H1 (cell line): ENCODE results near the gene FNDC11. TPM values are rescaled to one million over a fixed set of nuclear protein-coding genes. Genes with fewer than 3 reads are reported as not detected.

Experiments used
- CTCF ChIA-PET: fragments of 300-600 bp; sonication (Branson Sonifier 250); formaldehyde crosslinking; loops from one replicate; lab custom pipeline; 2021; ENCODE audit not compliant: partially characterized antibody; lab: Charles Lee
- POLR2A ChIA-PET: fragments of 300-600 bp; sonication (Branson Sonifier 250); formaldehyde crosslinking; loops from one replicate; lab custom pipeline; 2021; ENCODE audit warnings: inconsistent platforms; ENCODE audit not compliant: partially characterized antibody; lab: Charles Lee
- DNase-seq, 2 experiments: peaks; one replicate each; pipeline versions ENCODE4 v3.0.0 to v3.0.0-alpha.2; 2010 to 2022; ENCODE audit warnings: low spot score in 2 of 2, low read depth in 1 of 2, mixed read lengths in 1 of 2
- FAIRE-seq: peaks from 2 replicates; lab custom pipeline; 2011; peaks lifted over from hg19 to GRCh38; lab: Jason Lieb, UNC
- H2AFZ ChIP-seq: 2 replicates; pipeline ENCODE4 v1.8.1; 2012; ENCODE audit warnings: low read length, inconsistent platforms
- H2AK5ac ChIP-seq: 2 replicates; pipeline ENCODE4 v1.6.1; 2013; ENCODE audit warnings: low read depth, low read length
- H2BK120ac ChIP-seq: replicated peaks from 2 replicates; pipeline ENCODE3; 2013; ENCODE audit warnings: low read depth, low read length, inconsistent platforms
- H2BK12ac ChIP-seq: 2 replicates; pipeline ENCODE4 v1.6.1; 2013; ENCODE audit warnings: low read depth, low read length
- H2BK15ac ChIP-seq: 2 replicates; pipeline ENCODE4 v1.6.1; 2013; ENCODE audit warnings: low read length
- H2BK20ac ChIP-seq: 2 replicates; pipeline ENCODE4 v1.6.1; 2013; ENCODE audit warnings: low read length
- H2BK5ac ChIP-seq: 2 replicates; pipeline ENCODE4 v1.6.1; 2013; ENCODE audit warnings: low read depth, low read length
- H3K14ac ChIP-seq: 2 replicates; pipeline ENCODE4 v1.6.1; 2013; ENCODE audit warnings: inconsistent platforms; ENCODE audit not compliant: insufficient read length
- H3K18ac ChIP-seq: 2 replicates; pipeline ENCODE4 v1.6.1; 2013; ENCODE audit warnings: low read length; ENCODE audit errors: extremely low read depth
- H3K23ac ChIP-seq: 2 replicates; pipeline ENCODE4 v1.6.1; 2013; ENCODE audit warnings: inconsistent platforms; ENCODE audit not compliant: insufficient read length
- H3K23me2 ChIP-seq: 2 replicates; pipeline ENCODE4 v1.6.1; 2013; ENCODE audit warnings: low read depth, low read length
- H3K27ac ChIP-seq: 2 replicates; pipeline ENCODE4 v1.6.1; 2011; ENCODE audit warnings: low read depth, low read length, inconsistent platforms
- H3K27me3 ChIP-seq, 4 experiments: replicated peaks in 1 of 4; 1 replicate in 1 of 4; 2 replicates in 3 of 4; pipeline versions ENCODE4 v1.6.1 to v1.8.1; 2011 to 2013; ENCODE audit warnings: low read length in 3 of 4, mild to moderate bottlenecking in 3 of 4, inconsistent platforms in 2 of 4, mixed read lengths in 2 of 4, moderate library complexity in 1 of 4; ENCODE audit not compliant: control insufficient read depth in 3 of 4, insufficient read depth in 3 of 4; ENCODE audit errors: extremely low read depth in 1 of 4
- H3K36me3 ChIP-seq, 4 experiments: 2 replicates each; pipeline versions ENCODE4 v1.6.1 to v1.8.1; 2011 to 2013; ENCODE audit warnings: mild to moderate bottlenecking in 4 of 4, low read length in 3 of 4, moderate library complexity in 2 of 4, control low read depth in 1 of 4, inconsistent platforms in 1 of 4; ENCODE audit not compliant: insufficient read depth in 4 of 4, control insufficient read depth in 2 of 4
- H3K4ac ChIP-seq: replicated peaks from 2 replicates; pipeline ENCODE3; 2013; ENCODE audit warnings: low read length, low read depth, mixed read lengths, inconsistent platforms; ENCODE audit not compliant: insufficient read length
- H3K4me1 ChIP-seq, 4 experiments: replicated peaks in 1 of 4; 1 replicate in 1 of 4; 2 replicates in 3 of 4; pipeline versions ENCODE4 v1.6.1 to v1.8.1; 2011 to 2013; ENCODE audit warnings: low read length in 3 of 4, inconsistent platforms in 2 of 4, mixed read lengths in 1 of 4; ENCODE audit not compliant: insufficient read depth in 4 of 4, control insufficient read depth in 3 of 4
- H3K4me2 ChIP-seq, 2 experiments: 2 replicates each; pipeline versions ENCODE4 v1.6.1 to v1.8.1; 2011 to 2013; ENCODE audit warnings: low read depth in 2 of 2, low read length in 2 of 2, control low read depth in 1 of 2, inconsistent platforms in 1 of 2, mild to moderate bottlenecking in 1 of 2; ENCODE audit not compliant: insufficient read depth in 1 of 2
- H3K4me3 ChIP-seq, 4 experiments: fragments of 200-600, 300-600 bp in 1 of 4; sonication (generic), shearing (Covaris generic), sonication (Bioruptor Twin) in 1 of 4; 2 replicates each; pipeline versions ENCODE4 v1.5.1 to v1.8.1; 2011 to 2016; ENCODE audit warnings: low read length in 4 of 4, low read depth in 3 of 4, control low read depth in 2 of 4, inconsistent platforms in 2 of 4, mild to moderate bottlenecking in 2 of 4, mixed read lengths in 1 of 4, moderate library complexity in 1 of 4; ENCODE audit not compliant: insufficient read depth in 2 of 4; ENCODE audit errors: extremely low read depth in 1 of 4
- H3K56ac ChIP-seq: replicated peaks from 2 replicates; pipeline ENCODE3; 2013; ENCODE audit warnings: low read depth, mild to moderate bottlenecking, mixed read lengths, low read length, inconsistent platforms; ENCODE audit not compliant: insufficient read length
- H3K79me1 ChIP-seq: 2 replicates; pipeline ENCODE4 v1.6.1; 2013; ENCODE audit warnings: low read depth, low read length, control low read depth
- H3K79me2 ChIP-seq, 2 experiments: 2 replicates each; pipeline versions ENCODE4 v1.6.1 to v1.8.1; 2012 to 2013; ENCODE audit warnings: low read length in 2 of 2, mild to moderate bottlenecking in 2 of 2, inconsistent platforms in 1 of 2; ENCODE audit not compliant: insufficient read depth in 2 of 2, control insufficient read depth in 1 of 2
- H3K9ac ChIP-seq, 4 experiments: replicated peaks in 1 of 4; 1 replicate in 1 of 4; 2 replicates in 3 of 4; pipeline versions ENCODE4 v1.6.1 to v1.8.1; 2011 to 2013; ENCODE audit warnings: low read depth in 3 of 4, low read length in 3 of 4, control low read depth in 2 of 4, mild to moderate bottlenecking in 2 of 4, moderate library complexity in 2 of 4, inconsistent platforms in 1 of 4; ENCODE audit errors: extremely low read depth in 1 of 4
- H3K9me3 ChIP-seq, 2 experiments: 2 replicates each; pipeline versions ENCODE4 v1.6.1 to v1.8.1; 2012 to 2013; ENCODE audit warnings: mild to moderate bottlenecking in 2 of 2, moderate library complexity in 2 of 2, control low read depth in 1 of 2, inconsistent platforms in 1 of 2, low read depth in 1 of 2, low read length in 1 of 2, mixed read lengths in 1 of 2; ENCODE audit not compliant: insufficient read depth in 2 of 2
- H4K20me1 ChIP-seq, 2 experiments: replicated peaks in 1 of 2; 2 replicates each; pipeline versions ENCODE3 to v1.8.1; 2011 to 2013; ENCODE audit warnings: inconsistent platforms in 2 of 2, low read length in 2 of 2, mild to moderate bottlenecking in 1 of 2; ENCODE audit not compliant: insufficient read depth in 2 of 2, control insufficient read depth in 1 of 2
- H4K5ac ChIP-seq: 2 replicates; pipeline ENCODE4 v1.6.1; 2013; ENCODE audit warnings: low read length, low read depth, mixed read lengths, inconsistent platforms; ENCODE audit not compliant: insufficient read length
- H4K8ac ChIP-seq: 2 replicates; pipeline ENCODE4 v1.8.0; 2013; ENCODE audit warnings: mild to moderate bottlenecking, moderate library complexity, low read length, inconsistent platforms; ENCODE audit not compliant: insufficient read depth; ENCODE audit errors: extremely low read depth
- H4K91ac ChIP-seq: replicated peaks from 2 replicates; pipeline ENCODE3; 2013; ENCODE audit warnings: low read length, mixed read lengths, inconsistent platforms; ENCODE audit not compliant: insufficient read length
- CBX8 ChIP-seq: fragments of 300-800, 300-1000 bp; sonication (generic); IDR thresholded peaks from 2 replicates; pipeline ENCODE4 v1.7.1; 2016; ENCODE audit warnings: low read depth, low read length, borderline replicate concordance
- E2F6 ChIP-seq: IDR thresholded peaks from 2 replicates; pipeline ENCODE4 v1.6.1; 2012; ENCODE audit warnings: inconsistent platforms
- GTF2F1 ChIP-seq: IDR thresholded peaks from 2 replicates; pipeline ENCODE4 v1.6.1; 2012; ENCODE audit warnings: low read depth, low read length, improper control_type of control experiment, borderline replicate concordance
- POLR2AphosphoS5 ChIP-seq: IDR thresholded peaks from 2 replicates; pipeline ENCODE4 v1.6.1; 2011; ENCODE audit warnings: low read depth, low read length
- RAD21 ChIP-seq, 2 experiments: IDR thresholded peaks in 1 of 2; conservative IDR thresholded peaks in 1 of 2; 2 replicates each; pipeline ENCODE4 v1.6.1; 2011; ENCODE audit warnings: low read depth in 2 of 2, low read length in 2 of 2, improper control_type of control experiment in 1 of 2, inconsistent platforms in 1 of 2, mild to moderate bottlenecking in 1 of 2, moderate library complexity in 1 of 2
- RBBP5 ChIP-seq: IDR thresholded peaks from 2 replicates; pipeline ENCODE4 v1.7.1; 2012; ENCODE audit warnings: low read depth, mild to moderate bottlenecking, inconsistent platforms, low read length, moderate library complexity, borderline replicate concordance
- SAP30 ChIP-seq: fragments of 300-600 bp; sonication (generic); IDR thresholded peaks from 2 replicates; pipeline ENCODE4 v1.7.1; 2012; ENCODE audit warnings: low read length, moderate library complexity, mild to moderate bottlenecking, inconsistent platforms; ENCODE audit not compliant: insufficient read depth, insufficient replicate concordance
- TEAD4 ChIP-seq: IDR thresholded peaks from 2 replicates; pipeline ENCODE4 v1.6.1; 2012; ENCODE audit warnings: low read depth, low read length, inconsistent platforms, mixed read lengths
- ZNF274 ChIP-seq: IDR thresholded peaks from 2 replicates; pipeline ENCODE4 v1.7.0; 2012; ENCODE audit warnings: low read length, borderline replicate concordance; ENCODE audit errors: extremely low read depth
- WGBS, 2 experiments: shearing (Covaris generic) in 1 of 2; methylation state at CpG; one replicate each; pipeline versions ENCODE4 v1.1.6 to v1.1.7; 2013 to 2015; ENCODE audit warnings: low lambda C conversion rate in 2 of 2, mixed read lengths in 2 of 2, inconsistent platforms in 1 of 2, low coverage in 1 of 2, missing lambda C conversion rate in 1 of 2; ENCODE audit not compliant: insufficient replicate concordance in 2 of 2, insufficient coverage in 1 of 2, insufficient read length in 1 of 2; ENCODE audit errors: extremely low coverage in 1 of 2, missing lambda C conversion rate in 1 of 2; 5-methylcytosine and 5-hydroxymethylcytosine counted together
- polyA plus RNA-seq, 7 experiments: library from polyadenylated mRNA; depleted of rRNA in 3 of 7; stranded (reverse) in 5 of 7; unstranded in 2 of 7; fragments of >200 nt in 5 of 7; fragments of 200-250 nt in 2 of 7; gene quantifications; 1 replicate in 5 of 7; 2 replicates in 1 of 7; 4 replicates in 1 of 7; pipeline versions ENCODE4 v1.2.1 to v1.2.3, GENCODE V29; 2011 to 2013; ENCODE audit warnings: missing spikeins in 2 of 7, mixed read lengths in 2 of 7
- total RNA-seq: library from RNA; stranded (reverse); fragmentation: NEBNext Ultra II Directional; extraction: Animal tissue kit (Norgen Biotek cat#: 25700); gene quantifications from 2 replicates; pipeline ENCODE4 v1.2.1, GENCODE V29; 2021

FNDC11 gene
- total and polyA plus RNA-seq, 2 of the 8 experiments (the other 6 are each of a cell fraction or from before 2014, with no cell fraction given), result 2.6 to 8.8 TPM

GRCh38 chr20:63555661-63556381 lies 1.9 kb downstream of the FNDC11 start:
- Histone ChIP-seq H3K23me2 (peaks cover 4% of the 10 kb centered on the region; the same call in 1 of the 2 replicates), H3K4me3 (no peak overlapping the region), H3K4me2 (no peak overlapping the region), H4K8ac (peak overlapping the region; percentile 51), H3K4me1 (peaks cover 0 to 19% (median 14%) of the 10 kb centered on the region in 4 experiments; a peak in 6 of 7 replicates), H3K27ac (no peak overlapping the region), H3K23ac (no peak overlapping the region), H3K56ac (no peak overlapping the region), H3K18ac (no peak overlapping the region), H3K9ac (no peak overlapping the region), H3K9me3 (no peaks in the 10 kb centered on the region), H3K27me3 (no peaks in the 10 kb centered on the region; a peak in 1 of 7 replicates), H2BK15ac (no peak overlapping the region), H4K5ac (no peak overlapping the region), H2AK5ac (no peak overlapping the region), H3K79me2 (no peaks in the 10 kb centered on the region), H2BK12ac (no peak overlapping the region), H2AFZ (no peak overlapping the region), H2BK20ac (no peak overlapping the region), H3K4ac (no peak overlapping the region), H4K20me1 (peaks cover 0 to 1% of the 10 kb centered on the region in 2 experiments), H4K91ac (no peak overlapping the region), H2BK120ac (no peak overlapping the region), H2BK5ac (no peak overlapping the region), H3K79me1 (no peaks in the 10 kb centered on the region), H3K14ac (no peak overlapping the region), H3K36me3 (no peaks in the 10 kb centered on the region)
- no peak for DNase-seq
- WGBS, 2 experiments, result 96% methylated on average over 45 of the region's 45 CpGs; no CpG with 5 or more reads in 1 of the 2 experiments
- TF ChIP-seq GTF2F1, result no peak
- TF ChIP-seq RAD21 (IDR thresholded peaks at IDR 0.05 in 1 of 2, conservative IDR thresholded peaks at IDR 0.05 in 1 of 2; ENCODE audit: low read depth in 2 of 2, low read length in 2 of 2), result no peak
- TF ChIP-seq ZNF274, result no peak
- no peak for TF ChIP-seq CBX8
- TF ChIP-seq E2F6, result no peak
- no peak for TF ChIP-seq SAP30
- TF ChIP-seq TEAD4, result no peak
- no peak for TF ChIP-seq POLR2AphosphoS5
- TF ChIP-seq RBBP5, result no peak
- POLR2A ChIA-PET, result interaction anchor here (0.5 to 1.7 kb wide), 6 partner anchors 11 to 381 kb away, joined by 3 to 7 read pairs (median 5); partner anchors contain the start of genes GMEB2 and PPDPF
- FAIRE-seq, result no peak
- CTCF ChIA-PET, result interaction anchor here (0.8 to 2.5 kb wide), 5 partner anchors 14 to 332 kb away, joined by 3 to 17 read pairs (median 5); partner anchors contain the start of gene PTK6
